GM19468 (cell line): ENCODE measurements around the gene CTNNA1.
"Not testable (repeated sequence)": the region's sequence is repeated elsewhere in the genome, so short reads cannot be mapped to it uniquely, and the experiment has no call there.

ENCODE experiments used
- ATAC-seq: cut with Tn5 transposase; IDR thresholded peaks from one replicate; pipeline ENCODE4 v1.9.1; 2021; ENCODE audit warnings: mild to moderate bottlenecking, moderate library complexity, moderate number of reproducible peaks; ENCODE audit not compliant: unreplicated experiment; ENCODE audit errors: extremely low read depth

CTNNA1 gene

GRCh38 chr5:138803935-138804334 lies 50.7 kb downstream of the CTNNA1 start:
- no peak for ATAC-seq

DNA sequence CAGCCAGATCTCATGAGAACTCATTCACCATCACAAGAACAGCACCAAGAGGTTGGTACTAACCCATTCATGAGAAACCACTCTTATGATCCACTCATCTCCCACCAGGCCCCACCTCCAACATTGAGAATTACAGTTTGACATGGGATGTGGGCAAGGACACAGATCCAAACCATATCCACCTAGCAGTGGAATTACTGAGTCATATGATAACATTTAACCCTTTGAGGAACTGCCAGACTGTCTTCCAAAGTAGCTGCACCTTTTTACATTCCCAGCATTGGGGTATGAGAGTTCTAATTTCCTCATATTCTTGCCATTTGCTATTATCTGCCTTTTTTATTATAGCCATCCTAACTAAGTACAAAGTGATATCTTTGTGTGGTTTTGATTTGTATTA lies 51.9 kb downstream of the CTNNA1 start:
- no peak for ATAC-seq

DNA sequence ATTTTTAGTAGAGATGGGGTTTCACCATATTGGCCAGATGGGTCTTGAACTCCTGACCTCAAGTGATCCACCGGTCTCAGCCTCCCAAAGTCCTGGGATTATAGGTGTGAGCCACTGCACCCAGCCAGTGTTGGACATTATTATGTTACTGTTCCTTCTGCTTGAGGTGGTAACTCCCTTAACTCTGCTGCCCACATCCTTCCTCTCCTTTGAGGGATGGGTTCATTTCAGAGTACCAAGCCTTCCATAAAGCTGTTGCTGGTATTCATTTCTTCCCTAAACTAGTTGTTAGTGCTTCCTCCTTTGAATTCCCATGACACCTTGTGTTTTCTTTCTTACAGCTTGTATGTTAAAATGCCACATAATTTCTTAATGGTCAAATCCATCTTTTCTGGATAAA lies 54.0 kb downstream of the CTNNA1 start:
- ATAC-seq = no peak

- no peak for ATAC-seq
These were observed 56.2 kb downstream of the CTNNA1 start for GRCh38 chr5:138809391-138809790.

DNA sequence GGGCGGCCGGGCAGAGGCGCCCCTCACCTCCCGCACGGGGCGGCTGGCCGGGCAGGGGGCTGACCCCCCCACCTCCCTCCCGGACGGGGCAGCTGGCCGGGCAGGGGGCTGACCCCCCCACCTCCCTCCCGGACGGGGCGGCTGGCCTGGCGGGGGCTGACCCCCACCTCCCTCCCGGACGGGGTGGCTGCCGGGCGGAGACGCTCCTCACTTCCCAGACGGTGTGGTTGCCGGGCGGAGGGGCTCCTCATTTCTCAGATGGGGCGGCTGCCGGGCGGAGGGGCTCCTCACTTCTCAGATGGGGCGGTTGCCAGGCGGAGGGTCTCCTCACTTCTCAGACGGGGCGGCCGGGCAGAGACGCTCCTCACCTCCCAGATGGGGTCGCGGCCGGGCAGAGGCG lies 57.6 kb downstream of the CTNNA1 start:
- ATAC-seq = not testable (repeated sequence)

GRCh38 chr5:138815529-138815928 lies 62.3 kb downstream of the CTNNA1 start:
- ATAC-seq = no peak

DNA sequence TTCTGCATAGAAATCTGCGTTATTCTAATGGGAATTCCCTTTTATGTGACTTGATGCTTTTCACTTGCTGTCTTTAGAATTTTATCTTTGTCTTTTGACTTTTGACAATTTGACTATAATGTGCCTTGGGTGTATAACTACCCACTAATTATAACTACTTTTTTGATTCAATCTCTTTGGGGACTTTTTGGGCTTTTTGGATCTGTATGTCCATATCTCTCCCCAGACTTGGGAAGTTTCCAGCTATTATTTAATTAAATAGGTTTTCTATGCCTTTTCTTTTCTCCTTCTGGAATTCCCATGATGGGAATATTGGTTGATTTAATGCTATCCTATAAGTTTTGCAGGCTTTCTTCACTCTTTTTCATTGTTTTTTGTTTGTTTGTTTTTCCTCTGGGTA lies 64.0 kb downstream of the CTNNA1 start:
- no peak for ATAC-seq

DNA sequence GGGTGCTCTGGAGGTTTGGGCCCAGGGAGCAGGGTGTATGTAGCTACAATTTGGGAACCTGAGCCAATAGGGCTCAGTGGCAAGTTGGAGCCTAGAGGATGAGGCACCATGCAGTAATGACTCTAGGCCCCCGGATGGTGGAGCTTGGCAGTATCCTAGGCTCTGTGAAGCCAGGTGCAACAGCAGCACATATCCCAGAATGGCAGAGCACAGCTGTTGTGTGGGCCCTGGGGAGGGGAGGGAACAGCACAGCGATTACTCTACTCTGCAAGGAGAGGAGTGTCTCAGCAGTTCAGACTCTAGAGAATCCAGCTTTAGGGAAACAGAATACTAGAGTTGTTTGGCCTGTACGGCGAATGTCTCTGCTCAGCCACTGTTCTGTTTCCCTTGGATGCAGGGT lies 65.9 kb downstream of the CTNNA1 start:
- ATAC-seq = no peak

GRCh38 chr5:138820695-138821094 lies 67.5 kb downstream of the CTNNA1 start:
- no peak for ATAC-seq

DNA sequence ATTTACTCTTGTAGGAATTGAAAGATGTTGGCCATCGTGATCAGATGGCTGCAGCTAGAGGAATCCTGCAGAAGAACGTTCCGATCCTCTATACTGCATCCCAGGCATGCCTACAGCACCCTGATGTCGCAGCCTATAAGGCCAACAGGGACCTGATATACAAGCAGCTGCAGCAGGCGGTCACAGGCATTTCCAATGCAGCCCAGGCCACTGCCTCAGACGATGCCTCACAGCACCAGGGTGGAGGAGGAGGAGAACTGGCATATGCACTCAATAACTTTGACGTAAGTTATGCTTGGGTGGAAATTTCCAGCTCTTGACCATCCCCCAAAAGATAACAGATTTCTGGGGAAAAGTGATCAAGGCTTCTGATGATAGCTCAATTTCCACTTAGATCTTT lies 71.3 kb downstream of the CTNNA1 start:
- ATAC-seq = no peak

- ATAC-seq = no peak
These were observed 72.0 kb downstream of the CTNNA1 start for GRCh38 chr5:138824924-138825863.

DNA sequence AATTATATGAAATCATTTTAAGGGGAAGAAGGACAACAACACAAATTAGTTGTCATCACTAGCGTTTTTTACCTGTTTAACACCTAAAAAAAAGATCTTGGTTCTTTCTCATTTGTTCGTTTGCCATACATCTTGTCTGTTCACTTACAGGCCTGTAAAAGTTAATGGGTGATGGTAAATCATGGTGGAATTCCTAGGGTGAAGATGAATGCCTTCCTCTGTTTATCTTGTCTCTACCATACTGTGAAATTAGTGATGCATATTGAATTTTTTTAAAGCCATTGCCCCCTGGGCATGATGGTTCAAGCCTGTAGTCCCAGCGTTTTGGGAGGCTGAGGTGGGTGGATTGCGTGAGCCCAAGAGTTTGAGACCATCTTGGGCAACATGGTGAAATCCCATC lies 75.3 kb downstream of the CTNNA1 start:
- no peak for ATAC-seq

DNA sequence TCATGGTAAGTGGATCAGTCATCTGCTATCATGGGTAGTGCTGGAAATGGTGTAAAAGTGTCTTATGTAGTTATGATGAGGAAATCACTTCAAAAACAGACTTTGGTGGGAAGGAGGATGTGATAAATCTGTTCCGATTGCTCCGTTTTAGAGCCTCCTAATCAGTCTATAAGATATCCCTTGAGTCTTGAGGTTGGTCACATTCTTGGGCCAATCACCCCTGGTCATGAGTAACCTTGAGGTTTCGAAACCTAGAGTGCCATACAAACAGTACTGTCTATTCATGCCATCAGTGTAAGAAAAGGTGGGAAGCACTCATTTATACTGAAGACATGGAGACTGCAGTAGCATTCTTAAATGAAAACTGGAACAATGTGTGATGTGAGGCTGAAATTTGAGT lies 76.1 kb downstream of the CTNNA1 start:
- no peak for ATAC-seq

DNA sequence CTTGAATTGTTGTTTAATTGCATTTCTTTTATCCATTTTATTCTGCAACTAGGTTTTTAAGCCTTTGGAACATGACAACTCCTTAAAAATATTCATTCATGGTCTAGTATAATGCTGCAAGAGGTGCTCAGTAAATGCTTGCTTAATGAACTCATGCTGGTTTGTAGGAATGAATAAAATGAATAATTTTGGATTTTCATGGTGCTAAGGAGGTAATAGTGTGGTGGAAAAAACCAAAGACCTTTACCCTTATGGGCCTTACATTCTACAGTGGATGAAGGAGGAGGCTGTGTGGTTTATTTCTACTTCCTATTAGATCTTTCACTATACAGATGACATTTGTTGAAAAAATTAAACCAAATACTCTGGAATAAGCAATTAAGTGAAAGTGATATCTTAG lies 78.5 kb downstream of the CTNNA1 start:
- ATAC-seq = no peak

DNA sequence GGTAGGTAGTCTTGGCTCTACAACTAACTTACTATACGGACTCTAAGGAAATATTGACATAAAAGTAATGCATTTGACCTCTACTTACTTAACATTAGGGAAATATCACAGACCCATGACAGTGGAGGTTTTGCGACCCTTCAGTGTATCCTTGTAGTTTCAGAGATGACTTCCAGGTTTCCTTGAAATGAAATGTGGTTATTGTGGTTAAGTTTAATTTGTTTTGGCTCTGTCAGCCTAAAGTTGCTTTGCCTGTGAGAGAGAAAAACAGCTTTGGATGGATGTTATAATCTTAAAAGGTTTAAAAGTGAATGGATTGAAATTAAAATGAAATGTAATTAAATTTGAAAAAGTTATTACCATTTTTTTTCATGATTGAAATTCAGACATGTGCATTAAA lies 79.0 kb downstream of the CTNNA1 start:
- ATAC-seq = no peak

DNA sequence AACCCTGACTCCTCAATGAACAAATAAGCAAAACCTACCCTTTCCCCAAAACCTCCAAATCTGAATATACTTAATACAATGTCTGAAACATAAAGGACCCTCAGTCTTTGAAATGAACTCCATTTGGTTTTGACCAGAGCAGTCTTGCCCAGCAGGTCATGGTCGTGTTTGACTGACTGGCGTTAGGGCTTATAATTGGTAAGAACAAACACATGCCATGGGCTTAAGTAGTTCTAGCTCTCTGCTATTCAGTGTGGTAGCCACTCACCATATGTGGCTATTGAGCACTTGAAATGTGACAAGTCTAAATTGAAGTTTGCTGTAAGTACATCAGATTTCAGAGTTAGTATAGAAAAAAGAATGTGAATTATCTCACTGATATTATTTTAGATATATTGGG lies 79.9 kb downstream of the CTNNA1 start:
- ATAC-seq = no peak

DNA sequence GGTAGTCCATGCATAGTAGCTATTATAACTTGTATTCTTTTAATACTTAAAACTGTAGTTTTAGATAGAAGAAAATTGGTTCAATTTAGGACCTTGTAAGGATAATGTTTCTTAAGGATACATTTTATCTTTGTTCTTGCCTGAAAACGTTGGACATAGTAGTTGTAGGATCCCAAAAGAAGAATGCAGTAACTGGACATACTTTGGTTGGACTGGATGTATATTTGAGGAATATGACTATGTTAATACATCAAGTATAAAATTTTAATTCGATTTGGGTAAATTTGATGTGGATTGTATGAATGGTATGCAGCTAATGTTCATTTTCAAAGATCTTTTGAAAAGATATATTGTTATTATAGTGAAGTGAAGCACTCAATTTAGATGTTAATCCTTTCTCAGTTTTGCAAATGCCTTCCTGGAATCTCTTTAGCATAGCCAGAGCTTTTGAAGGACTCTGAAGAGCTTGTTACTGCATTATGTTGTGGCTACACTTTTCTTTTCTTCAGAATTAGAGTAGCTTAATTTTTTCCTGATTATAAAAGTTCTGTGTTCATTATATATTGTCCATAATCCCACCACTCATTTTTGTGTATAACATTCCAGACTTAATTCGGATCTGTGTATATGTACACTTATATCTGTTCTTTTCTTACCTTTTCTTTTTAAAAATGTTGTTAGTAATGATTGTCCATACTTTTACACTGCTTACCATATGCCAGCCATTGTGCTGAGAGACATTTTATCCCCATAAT lies 80.7 kb downstream of the CTNNA1 start:
- ATAC-seq = no peak

DNA sequence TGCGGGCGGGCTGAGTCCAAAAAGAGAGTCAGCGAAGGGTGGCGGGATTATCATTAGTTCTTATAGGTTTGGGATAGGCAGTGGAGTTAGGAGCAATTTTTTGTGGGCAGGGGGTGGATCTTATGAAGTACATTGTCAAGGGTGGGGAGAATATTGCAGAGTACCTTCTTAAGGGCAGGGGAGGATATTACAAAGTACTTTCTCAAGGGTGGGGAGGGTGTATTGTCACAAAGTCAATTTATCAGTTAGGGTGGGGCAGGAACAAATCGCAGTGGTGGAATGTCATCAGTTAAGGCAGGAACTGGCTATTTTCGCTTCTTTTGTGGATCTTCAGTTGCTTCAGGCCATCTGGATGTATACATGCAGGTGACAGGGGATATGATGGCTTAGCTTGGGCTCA lies 81.6 kb downstream of the CTNNA1 start:
- ATAC-seq = not testable (repeated sequence)

DNA sequence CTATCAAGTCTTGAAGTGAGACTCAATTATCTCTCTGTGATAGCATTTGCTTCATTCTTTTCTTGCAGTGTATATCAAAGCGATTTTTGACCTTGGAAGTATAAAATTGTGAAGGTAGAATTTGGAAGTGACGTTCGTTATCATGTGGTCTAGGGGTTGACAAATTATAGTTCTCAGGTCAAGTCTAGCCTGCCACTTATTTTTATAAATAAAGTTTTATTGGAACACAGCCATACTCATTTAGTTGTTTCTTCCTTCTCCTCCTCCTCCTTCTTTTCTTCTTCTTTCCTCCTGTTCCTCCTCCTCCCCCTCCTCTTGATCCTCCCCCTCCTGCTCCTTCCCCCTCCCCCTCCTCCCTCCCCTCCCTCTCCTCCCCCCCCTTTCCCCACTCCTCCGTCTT lies 83.9 kb downstream of the CTNNA1 start:
- ATAC-seq = no peak

DNA sequence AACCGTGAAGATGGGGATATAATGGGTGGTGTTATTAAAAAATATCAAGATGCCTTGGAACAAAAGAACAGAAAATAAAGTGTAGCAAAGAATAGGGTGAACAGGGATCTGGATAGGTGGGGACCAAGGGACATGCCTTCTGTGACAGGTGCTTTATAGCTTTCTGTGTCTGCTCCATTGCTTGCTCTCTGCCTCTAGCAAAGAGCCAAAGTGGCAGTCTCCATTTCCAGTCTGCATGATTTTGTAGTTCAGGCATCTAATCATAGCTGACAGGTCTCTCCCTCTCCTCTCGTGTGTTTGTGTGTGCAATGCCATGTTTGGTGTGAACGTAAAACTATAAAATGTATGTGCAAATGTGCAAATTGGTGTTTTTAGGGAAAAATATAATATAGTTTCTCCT lies 86.9 kb downstream of the CTNNA1 start:
- ATAC-seq = no peak

- no peak for ATAC-seq
These were observed 88.3 kb downstream of the CTNNA1 start for GRCh38 chr5:138841531-138841930.
